Measurements from ENCODE around the gene CLCN3. TPM values are rescaled to one million over a fixed set of nuclear protein-coding genes. Genes with fewer than 3 reads are reported as not detected.
A peak's percentile ranks its signal among the peaks of the same experiment; 100 is the strongest.

CLCN3 gene
- total and polyA plus RNA-seq, 8 donors: 9.1 to 41.4 (median 30.8) TPM

DNA sequence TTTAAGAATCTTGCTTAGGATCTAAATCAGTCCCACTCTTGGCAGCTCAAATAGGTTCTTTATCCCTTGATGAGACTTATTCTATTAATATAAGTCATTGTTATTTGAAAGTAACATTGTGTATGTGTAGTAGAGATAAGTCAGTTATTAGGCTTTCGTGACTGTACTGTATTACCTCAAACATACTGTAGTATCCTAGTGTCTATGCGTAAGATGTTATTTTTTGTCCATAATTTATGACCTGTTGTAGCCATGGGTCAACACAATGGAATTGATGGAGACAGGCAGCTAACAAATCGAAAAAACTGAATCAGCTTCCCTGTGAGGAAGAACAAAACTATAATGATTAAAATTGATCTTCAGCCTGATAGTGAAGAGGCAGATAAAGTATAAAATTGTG is 41.8 kb downstream of the CLCN3 start:
- Histone ChIP-seq H3K27ac (peak overlapping the region in 2 of 4 donors; percentile 82 to 89), H3K4me1 (peaks cover 52 to 71% (median 59%) of the 10 kb centered on the region in 3 donors)

DNA sequence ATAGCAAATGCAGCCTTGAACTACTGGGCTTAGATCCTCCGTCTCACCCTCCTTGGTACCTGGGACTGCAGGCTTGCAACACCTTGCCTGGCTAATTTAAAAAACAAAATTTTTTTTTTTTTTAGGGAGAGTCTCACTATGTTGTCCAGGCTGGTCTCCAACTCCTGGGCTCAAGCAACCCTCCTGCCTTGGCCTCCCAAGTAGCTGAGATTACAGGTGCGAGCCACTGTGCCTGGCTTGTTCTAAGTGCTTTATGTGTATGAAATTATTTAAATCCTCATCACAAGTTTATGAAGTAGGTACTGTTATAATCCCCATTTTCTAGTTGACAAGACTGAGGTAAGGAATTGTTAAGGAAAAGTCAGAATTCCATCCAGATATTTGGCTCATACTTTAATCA is 43.0 kb downstream of the CLCN3 start:
- no peaks in the 10 kb centered on the region for H3K9me3 ChIP-seq
- ATAC-seq (no peak), DNase-seq (no peak), FAIRE-seq (no peak)
- H3K36me3 ChIP-seq: no peaks in the 10 kb centered on the region
- no peak overlapping the region for H3K4me3 ChIP-seq
- peaks cover 48 to 63% (median 52%) of the 10 kb centered on the region in 3 donors for H3K4me1 ChIP-seq
- H3K27ac ChIP-seq: peak overlapping the region in 2 of 4 donors; percentile 37 to 82
- 87 to 93% methylated on average over 2 of the region's 2 CpGs for WGBS, 2 donors
- TF ChIP-seq, protein P1, sequence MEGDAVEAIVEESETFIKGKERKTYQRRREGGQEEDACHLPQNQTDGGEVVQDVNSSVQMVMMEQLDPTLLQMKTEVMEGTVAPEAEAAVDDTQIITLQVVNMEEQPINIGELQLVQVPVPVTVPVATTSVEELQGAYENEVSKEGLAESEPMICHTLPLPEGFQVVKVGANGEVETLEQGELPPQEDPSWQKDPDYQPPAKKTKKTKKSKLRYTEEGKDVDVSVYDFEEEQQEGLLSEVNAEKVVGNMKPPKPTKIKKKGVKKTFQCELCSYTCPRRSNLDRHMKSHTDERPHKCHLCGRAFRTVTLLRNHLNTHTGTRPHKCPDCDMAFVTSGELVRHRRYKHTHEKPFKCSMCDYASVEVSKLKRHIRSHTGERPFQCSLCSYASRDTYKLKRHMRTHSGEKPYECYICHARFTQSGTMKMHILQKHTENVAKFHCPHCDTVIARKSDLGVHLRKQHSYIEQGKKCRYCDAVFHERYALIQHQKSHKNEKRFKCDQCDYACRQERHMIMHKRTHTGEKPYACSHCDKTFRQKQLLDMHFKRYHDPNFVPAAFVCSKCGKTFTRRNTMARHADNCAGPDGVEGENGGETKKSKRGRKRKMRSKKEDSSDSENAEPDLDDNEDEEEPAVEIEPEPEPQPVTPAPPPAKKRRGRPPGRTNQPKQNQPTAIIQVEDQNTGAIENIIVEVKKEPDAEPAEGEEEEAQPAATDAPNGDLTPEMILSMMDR (IDR thresholded peaks at IDR 0.05): no peak
- H3K27me3 ChIP-seq: no peaks in the 10 kb centered on the region
- intact Hi-C loops (cut with DNase I): no loop called here

More for the DNA sequence above, 41.8 kb downstream of the CLCN3 start:
- peak; percentile 26 for FAIRE-seq
- Histone ChIP-seq H3K9me3 (no peaks in the 10 kb centered on the region), H3K27me3 (no peaks in the 10 kb centered on the region), H3K4me3 (peak overlapping the region in 1 of 4 donors; percentile 15), H3K36me3 (no peaks in the 10 kb centered on the region)
- 46 to 62% methylated on average over 3 of the region's 3 CpGs for WGBS, 2 donors
- intact Hi-C loops (cut with DNase I): no loop called here
- no peak for ATAC-seq
- TF ChIP-seq, protein P1 (IDR thresholded peaks at IDR 0.05): no peak
- no peak for DNase-seq

DNA sequence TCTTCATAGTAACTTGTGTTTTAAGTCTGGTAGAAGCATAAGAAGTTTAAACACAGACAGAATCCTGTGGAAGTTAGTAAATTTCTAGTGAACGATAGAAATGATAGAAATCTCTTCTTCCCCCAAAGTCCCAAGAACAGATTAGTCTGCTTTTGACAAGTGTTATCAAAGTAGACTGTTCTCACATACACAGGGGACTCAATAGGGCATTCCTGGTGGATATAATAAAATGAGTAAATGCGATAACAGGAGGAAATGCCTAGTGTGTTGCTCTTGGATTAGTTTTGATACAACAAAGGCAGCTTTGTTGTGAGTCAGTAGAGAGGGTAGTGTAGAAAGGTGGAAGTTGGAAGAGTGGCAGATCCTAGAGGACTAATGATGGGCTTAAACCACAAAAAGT is 43.5 kb downstream of the CLCN3 start:
- H3K27ac ChIP-seq: peak overlapping the region in 3 of 4 donors; percentile 6 to 82 (median 37)
- no peaks in the 10 kb centered on the region for H3K9me3 ChIP-seq
- TF ChIP-seq, protein P1 (IDR thresholded peaks at IDR 0.05): no peak
- H3K4me3 ChIP-seq: no peak overlapping the region
- no peaks in the 10 kb centered on the region for H3K27me3 ChIP-seq
- DNase-seq: no peak
- 31 to 35% methylated on average over 2 of the region's 2 CpGs for WGBS, 2 donors
- H3K36me3 ChIP-seq: no peaks in the 10 kb centered on the region
- peaks cover 45 to 62% (median 51%) of the 10 kb centered on the region in 3 donors for H3K4me1 ChIP-seq
- intact Hi-C loops (cut with DNase I): no loop called here
- no peak for FAIRE-seq
- ATAC-seq: peak in 3 of 4 donors; percentile 8 to 34 (median 9)

DNA sequence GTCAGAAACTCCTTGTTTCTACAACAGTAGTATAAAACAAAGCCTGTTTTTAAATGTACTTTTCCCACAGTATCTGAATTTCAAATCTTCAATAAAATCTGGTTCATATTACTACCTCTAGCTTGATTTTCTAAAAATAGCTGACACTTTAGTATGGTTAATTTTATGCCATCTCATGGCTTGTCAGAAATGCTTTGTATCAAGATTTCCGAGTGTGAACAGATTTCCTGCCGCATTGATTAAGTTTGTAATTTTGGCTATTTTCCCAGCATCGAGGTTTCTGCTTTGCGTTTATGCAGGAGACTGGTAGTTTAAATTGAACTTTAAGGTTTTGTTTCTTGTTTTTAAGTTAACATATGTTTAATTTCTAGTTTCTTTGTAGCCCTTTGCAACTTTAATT is 44.2 kb downstream of the CLCN3 start:
- Histone ChIP-seq H3K36me3 (no peaks in the 10 kb centered on the region), H3K9me3 (no peaks in the 10 kb centered on the region), H3K27ac (peak overlapping the region in 3 of 4 donors; percentile 6 to 82 (median 37)), H3K4me1 (peaks cover 42 to 56% (median 43%) of the 10 kb centered on the region in 3 donors), H3K27me3 (no peaks in the 10 kb centered on the region), H3K4me3 (no peak overlapping the region)
- WGBS, 2 donors: 1 to 3% methylated on average over 4 of the region's 4 CpGs
- FAIRE-seq (peak; percentile 47), ATAC-seq (no peak), DNase-seq (no peak)
- intact Hi-C loops (cut with DNase I): no loop called here
- TF ChIP-seq, protein P1 (IDR thresholded peaks at IDR 0.05): no peak

GRCh38 chr4:169665046-169665737 is 44.8 kb downstream of the CLCN3 start:
- TF ChIP-seq, protein P1 (IDR thresholded peaks at IDR 0.05): no peak
- intact Hi-C loops (cut with DNase I): no loop called here
- H3K9me3 ChIP-seq: no peaks in the 10 kb centered on the region
- no peak for DNase-seq
- H3K27ac ChIP-seq: peak overlapping the region in 2 of 4 donors; percentile 37 to 82
- no peak overlapping the region for H3K4me3 ChIP-seq
- no peaks in the 10 kb centered on the region for H3K36me3 ChIP-seq
- no peaks in the 10 kb centered on the region for H3K27me3 ChIP-seq
- FAIRE-seq: peak; percentile 20
- 10 to 11% methylated on average over 2 of the region's 2 CpGs for WGBS, 2 donors
- ATAC-seq: peak in 1 of 4 donors; percentile 19
- peaks cover 40 to 55% (median 41%) of the 10 kb centered on the region in 3 donors for H3K4me1 ChIP-seq
